ENCODE data around the gene AFF1.

The AFF1 gene

GRCh38 chr4:86935853-86936733, 1.3 kb downstream of the AFF1 start:
- FAIRE-seq = peak; percentile 88
- TF ChIP-seq POU2F2 (IDR thresholded peaks at IDR 0.05; ENCODE audit: low read depth, low read length) (no peak), SPI1 (IDR thresholded peaks at IDR 0.05; ENCODE audit: low read depth, low read length) (peak; percentile 20; the same call in 1 of the 2 replicates), TAF1 (IDR thresholded peaks at IDR 0.05; ENCODE audit: low read depth, low read length) (peak; percentile 25; the same call in 1 of the 2 replicates), POLR2AphosphoS5 (IDR thresholded peaks at IDR 0.05; ENCODE audit: low read depth, low read length) (peak; percentile 70; the same call in 1 of the 2 replicates), PAX5 (IDR thresholded peaks at IDR 0.05; ENCODE audit: insufficient read depth, low read length, severe bottlenecking) (no peak), POLR2A (IDR thresholded peaks at IDR 0.05; ENCODE audit: low read depth, low read length) (peak; percentile 74)
- peak; percentile 46 for DNase-seq (ENCODE audit: insufficient read length, low spot score)

GRCh38 chr4:86938771-86939520, 4.1 kb downstream of the AFF1 start:
- TF ChIP-seq PAX5 (IDR thresholded peaks at IDR 0.05; ENCODE audit: insufficient read depth, low read length, severe bottlenecking) = no peak
- no peak for TF ChIP-seq POU2F2 (IDR thresholded peaks at IDR 0.05; ENCODE audit: low read depth, low read length)
- TF ChIP-seq POLR2AphosphoS5 (IDR thresholded peaks at IDR 0.05; ENCODE audit: low read depth, low read length) = no peak
- no peak for TF ChIP-seq POLR2A (IDR thresholded peaks at IDR 0.05; ENCODE audit: low read depth, low read length)
- TF ChIP-seq TAF1 (IDR thresholded peaks at IDR 0.05; ENCODE audit: low read depth, low read length) = no peak
- TF ChIP-seq SPI1 (IDR thresholded peaks at IDR 0.05; ENCODE audit: low read depth, low read length) = no peak
- DNase-seq (ENCODE audit: insufficient read length, low spot score) (no peak), FAIRE-seq (no peak)

DNA sequence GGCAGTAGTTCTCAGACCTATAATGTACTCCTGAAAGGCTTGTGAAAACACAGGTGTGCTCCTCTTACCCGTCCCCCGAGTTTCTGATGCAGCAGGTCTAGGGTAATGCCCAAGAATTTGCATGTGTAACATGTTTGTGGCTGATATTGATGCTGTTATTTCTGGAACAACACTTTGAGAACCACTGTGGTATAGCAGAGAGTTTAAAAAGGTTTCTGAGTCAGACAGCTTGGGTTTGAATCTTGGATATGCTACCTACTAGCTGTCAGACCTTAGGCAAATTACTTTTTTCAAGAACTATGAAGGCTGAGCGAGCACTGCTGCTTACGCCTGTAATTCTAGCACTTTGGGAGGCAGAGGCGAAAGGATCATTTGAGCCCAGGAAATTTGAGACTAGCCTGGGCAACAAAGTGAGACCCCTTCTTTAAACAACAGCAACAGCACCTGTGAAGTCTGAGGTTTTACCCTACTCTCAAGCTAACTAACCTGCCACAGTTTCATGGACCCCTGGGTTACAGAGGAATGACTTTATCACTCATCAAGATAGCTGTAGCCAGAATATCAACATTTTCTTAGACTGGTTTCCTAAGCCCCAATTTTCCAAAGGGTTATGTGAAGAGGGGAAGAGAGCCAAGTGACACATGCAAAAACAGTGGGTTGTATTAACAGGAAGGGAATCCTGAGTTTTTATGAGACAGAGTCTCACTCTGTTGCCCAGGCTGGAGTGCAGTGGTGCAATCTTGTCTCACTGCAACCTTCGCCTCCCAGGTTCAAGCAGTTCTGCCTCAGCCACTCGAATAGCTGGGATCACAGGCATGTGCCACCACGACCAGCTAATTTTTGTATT, 5.1 kb downstream of the AFF1 start:
- FAIRE-seq (peak; percentile 94), DNase-seq (ENCODE audit: insufficient read length, low spot score) (peak; percentile 36)
- TF ChIP-seq SPI1 (IDR thresholded peaks at IDR 0.05; ENCODE audit: low read depth, low read length) = no peak
- peak; percentile 65 for TF ChIP-seq POLR2A (IDR thresholded peaks at IDR 0.05; ENCODE audit: low read depth, low read length)
- peak; percentile 99 for TF ChIP-seq POU2F2 (IDR thresholded peaks at IDR 0.05; ENCODE audit: low read depth, low read length)
- TF ChIP-seq PAX5 (IDR thresholded peaks at IDR 0.05; ENCODE audit: insufficient read depth, low read length, severe bottlenecking) = no peak
- TF ChIP-seq POLR2AphosphoS5 (IDR thresholded peaks at IDR 0.05; ENCODE audit: low read depth, low read length) = peak; percentile 24; the same call in 1 of the 2 replicates
- TF ChIP-seq TAF1 (IDR thresholded peaks at IDR 0.05; ENCODE audit: low read depth, low read length) = no peak

GRCh38 chr4:86940920-86941460, 6.2 kb downstream of the AFF1 start:
- TF ChIP-seq POLR2A (IDR thresholded peaks at IDR 0.05; ENCODE audit: low read depth, low read length) (no peak), PAX5 (IDR thresholded peaks at IDR 0.05; ENCODE audit: insufficient read depth, low read length, severe bottlenecking) (no peak), SPI1 (IDR thresholded peaks at IDR 0.05; ENCODE audit: low read depth, low read length) (no peak), POU2F2 (IDR thresholded peaks at IDR 0.05; ENCODE audit: low read depth, low read length) (no peak), TAF1 (IDR thresholded peaks at IDR 0.05; ENCODE audit: low read depth, low read length) (no peak), POLR2AphosphoS5 (IDR thresholded peaks at IDR 0.05; ENCODE audit: low read depth, low read length) (no peak)
- DNase-seq (ENCODE audit: insufficient read length, low spot score) (no peak), FAIRE-seq (no peak)

DNA sequence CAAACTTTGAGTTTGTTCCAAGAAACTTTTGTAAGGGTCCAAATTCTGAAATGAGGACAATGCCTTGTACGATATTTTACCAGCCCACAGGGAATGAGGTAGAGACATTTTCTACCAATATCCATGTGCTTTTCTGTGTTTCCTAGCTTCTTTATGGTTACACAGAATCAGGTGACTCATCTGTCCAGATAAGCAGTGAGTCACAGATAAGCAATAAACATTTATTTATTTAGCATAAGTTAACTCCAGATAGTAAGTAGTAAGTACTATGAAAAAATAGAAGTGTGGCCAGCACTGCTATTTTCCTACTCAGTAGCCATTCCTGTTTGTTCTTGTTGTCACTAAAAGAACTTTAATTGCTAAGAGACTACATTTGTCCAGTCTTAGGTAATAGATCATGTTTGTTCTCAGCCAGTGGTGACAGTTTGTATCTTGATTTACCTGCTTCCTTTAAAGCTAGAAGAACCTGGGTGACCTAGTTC, 7.4 kb downstream of the AFF1 start:
- TF ChIP-seq POLR2A (IDR thresholded peaks at IDR 0.05; ENCODE audit: low read depth, low read length) = no peak
- no peak for TF ChIP-seq POLR2AphosphoS5 (IDR thresholded peaks at IDR 0.05; ENCODE audit: low read depth, low read length)
- TF ChIP-seq SPI1 (IDR thresholded peaks at IDR 0.05; ENCODE audit: low read depth, low read length) = no peak
- TF ChIP-seq PAX5 (IDR thresholded peaks at IDR 0.05; ENCODE audit: insufficient read depth, low read length, severe bottlenecking) = no peak
- no peak for TF ChIP-seq POU2F2 (IDR thresholded peaks at IDR 0.05; ENCODE audit: low read depth, low read length)
- TF ChIP-seq TAF1 (IDR thresholded peaks at IDR 0.05; ENCODE audit: low read depth, low read length) = no peak
- peak; percentile 5 for FAIRE-seq
- DNase-seq (ENCODE audit: insufficient read length, low spot score) = no peak

- no peak for TF ChIP-seq POLR2AphosphoS5 (IDR thresholded peaks at IDR 0.05; ENCODE audit: low read depth, low read length)
- no peak for TF ChIP-seq POU2F2 (IDR thresholded peaks at IDR 0.05; ENCODE audit: low read depth, low read length)
- no peak for TF ChIP-seq TAF1 (IDR thresholded peaks at IDR 0.05; ENCODE audit: low read depth, low read length)
- TF ChIP-seq PAX5 (IDR thresholded peaks at IDR 0.05; ENCODE audit: insufficient read depth, low read length, severe bottlenecking) = no peak
- no peak for TF ChIP-seq SPI1 (IDR thresholded peaks at IDR 0.05; ENCODE audit: low read depth, low read length)
- TF ChIP-seq POLR2A (IDR thresholded peaks at IDR 0.05; ENCODE audit: low read depth, low read length) = no peak
- FAIRE-seq (no peak), DNase-seq (ENCODE audit: insufficient read length, low spot score) (no peak)
These were observed 10.4 kb downstream of the AFF1 start for GRCh38 chr4:86944964-86945781.

- TF ChIP-seq POU2F2 (IDR thresholded peaks at IDR 0.05; ENCODE audit: low read depth, low read length) (no peak), TAF1 (IDR thresholded peaks at IDR 0.05; ENCODE audit: low read depth, low read length) (no peak), POLR2AphosphoS5 (IDR thresholded peaks at IDR 0.05; ENCODE audit: low read depth, low read length) (no peak), PAX5 (IDR thresholded peaks at IDR 0.05; ENCODE audit: insufficient read depth, low read length, severe bottlenecking) (no peak), POLR2A (IDR thresholded peaks at IDR 0.05; ENCODE audit: low read depth, low read length) (no peak), SPI1 (IDR thresholded peaks at IDR 0.05; ENCODE audit: low read depth, low read length) (no peak)
- peak; percentile 69 for FAIRE-seq
- no peak for DNase-seq (ENCODE audit: insufficient read length, low spot score)
These were observed 12.2 kb downstream of the AFF1 start for GRCh38 chr4:86946868-86947500.
